Measurements from ENCODE around the gene ADAM15.

ADAM15 gene

DNA sequence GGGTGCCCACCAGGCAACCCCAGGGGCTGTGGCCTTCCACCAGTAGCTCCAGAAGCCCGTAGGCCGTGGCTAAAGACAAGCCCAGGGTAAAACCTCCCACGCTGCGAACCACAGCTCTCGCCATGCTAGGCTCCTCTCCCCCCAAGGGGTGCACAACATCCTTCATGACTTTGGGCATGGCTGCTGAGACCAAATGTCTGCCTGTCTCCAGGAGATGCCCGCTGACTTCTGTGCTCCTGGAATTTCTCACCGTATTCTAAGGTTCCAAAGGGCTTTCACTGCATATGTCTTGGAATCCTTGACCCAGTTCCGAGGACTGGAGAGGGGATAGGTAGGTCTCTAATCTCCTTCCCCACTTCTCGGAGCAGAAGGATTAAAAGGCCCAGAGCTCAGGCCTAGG is 17.6 kb upstream of the ADAM15 start, which contains the start of the genes DCST1 and DCST2:
TSS of gene DCST1 (plus strand) at position 301 of the 400 bp plus-strand sequence. CDS start 213 bp downstream, outside the sequence.
TSS of gene DCST2 (minus strand) at position 258 of the 400 bp plus-strand sequence. CDS start at position 178, 80 bp downstream.
- H2AFZ ChIP-seq (ENCODE audit: low read depth, low read length, severe bottlenecking), result no peak within 1 kb of the TSS
- no peaks in the 10 kb centered on the region for H3F3A ChIP-seq (ENCODE audit: insufficient read depth)
- H3K79me2 ChIP-seq (ENCODE audit: insufficient read depth, low read length), result no peaks in the 10 kb centered on the region
- H3K4me3 ChIP-seq (ENCODE audit: insufficient read depth, low read length, poor library complexity, severe bottlenecking), result no peak within 1 kb of the TSS
- no peak within 1 kb of the TSS for H3K9ac ChIP-seq (ENCODE audit: low read length)
- H3K36me3 ChIP-seq (ENCODE audit: low read length), result no peaks in the 10 kb centered on the region
- no peak within 1 kb of the TSS for H3K27ac ChIP-seq (ENCODE audit: low read depth, low read length)
- H4K20me1 ChIP-seq (ENCODE audit: low read depth, low read length), result no peaks in the 10 kb centered on the region
- H3K4me2 ChIP-seq (ENCODE audit: low read depth, low read length, poor library complexity, severe bottlenecking), result no peak within 1 kb of the TSS
- no peaks in the 10 kb centered on the region for H3K27me3 ChIP-seq (ENCODE audit: low read length)
- TF ChIP-seq, protein P1, sequence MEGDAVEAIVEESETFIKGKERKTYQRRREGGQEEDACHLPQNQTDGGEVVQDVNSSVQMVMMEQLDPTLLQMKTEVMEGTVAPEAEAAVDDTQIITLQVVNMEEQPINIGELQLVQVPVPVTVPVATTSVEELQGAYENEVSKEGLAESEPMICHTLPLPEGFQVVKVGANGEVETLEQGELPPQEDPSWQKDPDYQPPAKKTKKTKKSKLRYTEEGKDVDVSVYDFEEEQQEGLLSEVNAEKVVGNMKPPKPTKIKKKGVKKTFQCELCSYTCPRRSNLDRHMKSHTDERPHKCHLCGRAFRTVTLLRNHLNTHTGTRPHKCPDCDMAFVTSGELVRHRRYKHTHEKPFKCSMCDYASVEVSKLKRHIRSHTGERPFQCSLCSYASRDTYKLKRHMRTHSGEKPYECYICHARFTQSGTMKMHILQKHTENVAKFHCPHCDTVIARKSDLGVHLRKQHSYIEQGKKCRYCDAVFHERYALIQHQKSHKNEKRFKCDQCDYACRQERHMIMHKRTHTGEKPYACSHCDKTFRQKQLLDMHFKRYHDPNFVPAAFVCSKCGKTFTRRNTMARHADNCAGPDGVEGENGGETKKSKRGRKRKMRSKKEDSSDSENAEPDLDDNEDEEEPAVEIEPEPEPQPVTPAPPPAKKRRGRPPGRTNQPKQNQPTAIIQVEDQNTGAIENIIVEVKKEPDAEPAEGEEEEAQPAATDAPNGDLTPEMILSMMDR (IDR thresholded peaks at IDR 0.05; ENCODE audit: insufficient read depth, low read length, poor library complexity, severe bottlenecking), result no peak
- TF ChIP-seq EZH2phosphoT487 (conservative IDR thresholded peaks at IDR 0.05; ENCODE audit: low read length), result no peak
- H3K9me2 ChIP-seq (replicated peaks; ENCODE audit: insufficient read depth, low read length), result no peaks in the 10 kb centered on the region
- H3K9me3 ChIP-seq (ENCODE audit: insufficient read depth, low read length), result no peaks in the 10 kb centered on the region

DNA sequence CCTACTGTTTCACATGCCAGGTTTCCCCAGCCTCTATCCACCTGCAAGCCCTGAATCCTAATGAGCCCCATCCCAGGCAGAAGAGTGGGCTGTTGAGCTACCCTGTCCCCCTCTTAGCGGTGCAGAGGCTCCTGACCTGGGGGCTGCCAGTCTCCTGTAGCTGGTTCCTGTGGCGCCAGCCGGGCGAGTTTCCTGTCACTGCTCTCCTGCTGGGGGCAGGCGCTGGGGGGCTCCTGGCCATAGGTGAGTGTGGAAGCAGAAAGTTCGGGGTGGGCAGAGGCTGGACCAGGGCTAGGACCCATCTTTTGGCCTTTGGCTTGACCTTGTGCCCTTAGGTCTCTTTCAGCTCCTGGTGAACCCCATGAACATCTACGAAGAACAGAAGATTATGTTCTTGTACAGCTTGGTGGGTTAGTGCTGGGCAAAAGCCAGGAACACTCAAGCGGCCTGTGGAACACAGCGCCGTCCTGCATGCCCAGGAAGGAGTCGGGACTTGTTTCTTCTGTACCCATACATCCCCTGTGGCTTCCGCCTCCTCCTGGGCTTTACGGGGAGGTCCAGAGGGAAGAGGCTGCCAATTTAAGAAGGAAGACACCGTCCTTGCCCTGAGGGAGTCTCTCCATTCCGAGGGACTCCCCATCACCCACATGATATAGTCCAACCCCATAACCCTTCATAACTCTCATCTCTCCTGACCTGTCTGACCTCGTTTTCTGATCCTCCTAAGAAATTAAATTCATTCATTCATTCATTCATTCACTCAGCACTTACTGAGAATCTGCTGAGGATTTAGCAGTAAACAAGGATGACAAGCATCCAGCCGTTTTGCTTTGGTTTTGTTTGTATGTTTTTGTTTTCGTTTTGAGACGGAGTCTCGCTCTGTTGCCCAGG is 16.6 kb upstream of the ADAM15 start:
- H2AFZ ChIP-seq (ENCODE audit: low read depth, low read length, severe bottlenecking), result no peak overlapping the region
- no peaks in the 10 kb centered on the region for H3K79me2 ChIP-seq (ENCODE audit: insufficient read depth, low read length)
- H3K9ac ChIP-seq (ENCODE audit: low read length), result no peak overlapping the region

GRCh38 chr1:155035936-155036335 is 15.2 kb upstream of the ADAM15 start:
- H3K27me3 ChIP-seq (ENCODE audit: low read length), result no peaks in the 10 kb centered on the region

More for the DNA sequence above, 16.6 kb upstream of the ADAM15 start:
- Histone ChIP-seq H3K36me3 (ENCODE audit: low read length) (no peaks in the 10 kb centered on the region), H3K27me3 (ENCODE audit: low read length) (no peaks in the 10 kb centered on the region), H3K9me3 (ENCODE audit: insufficient read depth, low read length) (no peaks in the 10 kb centered on the region), H3K4me3 (ENCODE audit: insufficient read depth, low read length, poor library complexity, severe bottlenecking) (no peak overlapping the region), H4K20me1 (ENCODE audit: low read depth, low read length) (no peaks in the 10 kb centered on the region), H3K4me2 (ENCODE audit: low read depth, low read length, poor library complexity, severe bottlenecking) (no peak overlapping the region), H3K27ac (ENCODE audit: low read depth, low read length) (no peak overlapping the region), H3K9me2 (replicated peaks; ENCODE audit: insufficient read depth, low read length) (no peaks in the 10 kb centered on the region), H3F3A (ENCODE audit: insufficient read depth) (no peaks in the 10 kb centered on the region)
- no peak for TF ChIP-seq EZH2phosphoT487 (conservative IDR thresholded peaks at IDR 0.05; ENCODE audit: low read length)
- TF ChIP-seq, protein P1 (IDR thresholded peaks at IDR 0.05; ENCODE audit: insufficient read depth, low read length, poor library complexity, severe bottlenecking), result no peak

More at GRCh38 chr1:155035936-155036335, 15.2 kb upstream of the ADAM15 start:
- Histone ChIP-seq H3K4me3 (ENCODE audit: insufficient read depth, low read length, poor library complexity, severe bottlenecking) (no peak overlapping the region), H3K79me2 (ENCODE audit: insufficient read depth, low read length) (no peaks in the 10 kb centered on the region), H3K4me2 (ENCODE audit: low read depth, low read length, poor library complexity, severe bottlenecking) (no peak overlapping the region), H3K36me3 (ENCODE audit: low read length) (no peaks in the 10 kb centered on the region), H3K9me3 (ENCODE audit: insufficient read depth, low read length) (no peaks in the 10 kb centered on the region), H3K9ac (ENCODE audit: low read length) (no peak overlapping the region), H3K9me2 (replicated peaks; ENCODE audit: insufficient read depth, low read length) (no peaks in the 10 kb centered on the region), H2AFZ (ENCODE audit: low read depth, low read length, severe bottlenecking) (no peak overlapping the region), H4K20me1 (ENCODE audit: low read depth, low read length) (no peaks in the 10 kb centered on the region), H3F3A (ENCODE audit: insufficient read depth) (no peaks in the 10 kb centered on the region), H3K27ac (ENCODE audit: low read depth, low read length) (no peak overlapping the region)
- TF ChIP-seq, protein P1 (IDR thresholded peaks at IDR 0.05; ENCODE audit: insufficient read depth, low read length, poor library complexity, severe bottlenecking), result no peak
- TF ChIP-seq EZH2phosphoT487 (conservative IDR thresholded peaks at IDR 0.05; ENCODE audit: low read length), result no peak
